Measurements from ENCODE around the gene UNC13D. TPM values are rescaled to one million over a fixed set of nuclear protein-coding genes. Genes with fewer than 3 reads are reported as not detected.

Gene UNC13D
- total and polyA plus RNA-seq, 9 of the 15 experiments (the other 6 are each of a cell fraction or from before 2014, with no cell fraction given): 0.86 to 244 (median 69.2) TPM

DNA sequence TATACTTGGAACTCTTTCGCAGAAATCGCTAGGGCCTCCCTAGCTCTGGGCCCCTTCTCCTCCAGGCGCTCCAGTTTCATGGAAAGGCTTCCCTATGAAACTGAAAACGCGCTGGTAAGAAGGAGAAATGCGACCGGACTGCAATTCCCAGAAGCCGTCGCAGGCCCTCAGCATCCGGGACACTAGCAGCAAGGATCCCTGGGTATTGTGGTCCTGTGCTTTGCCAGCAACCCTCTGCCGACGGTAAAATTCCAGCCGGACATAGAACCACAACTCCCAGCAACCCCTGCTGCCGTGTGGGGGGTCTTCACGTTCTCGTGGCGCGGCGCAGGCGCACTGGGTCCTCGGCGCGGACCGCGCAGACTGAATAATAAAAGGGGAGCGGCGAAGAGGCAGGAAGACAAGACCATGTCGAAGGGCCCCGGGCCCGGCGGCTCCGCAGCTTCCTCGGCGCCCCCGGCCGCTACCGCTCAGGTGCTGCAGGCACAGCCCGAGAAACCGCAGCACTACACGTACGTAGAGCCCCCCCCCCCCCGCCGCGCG is 59.7 kb downstream of the UNC13D start, which contains the start of gene UNK (continued):
- peak in 1 of 2 experiments; percentile 90; a peak in 2 of 4 replicates for TF ChIP-seq MAZ (CRISPR knock-in tag; conservative IDR thresholded peaks at IDR 0.05 in 1 of 2, IDR thresholded peaks at IDR 0.05 in 1 of 2)
- no peak for TF ChIP-seq RBM14 (IDR thresholded peaks at IDR 0.05; ENCODE audit: borderline replicate concordance, insufficient read depth, low read depth, low read length)
- no peak for TF ChIP-seq HBP1 (CRISPR knock-in tag; IDR thresholded peaks at IDR 0.05)
- TF ChIP-seq ZFP36 (IDR thresholded peaks at IDR 0.05; ENCODE audit: low read depth, low read length, partially characterized antibody): no peak
- TF ChIP-seq FIP1L1 (IDR thresholded peaks at IDR 0.05; ENCODE audit: low read depth, low read length, poor library complexity, severe bottlenecking): peak; percentile 75
- no peak for TF ChIP-seq ZNF224 (CRISPR knock-in tag; IDR thresholded peaks at IDR 0.05)
- no peak for TF ChIP-seq TRIM28 (IDR thresholded peaks at IDR 0.05)
- no peak for TF ChIP-seq GTF2A2 (tag; IDR thresholded peaks at IDR 0.05)
- TF ChIP-seq POU5F1 (IDR thresholded peaks at IDR 0.05; ENCODE audit: borderline replicate concordance, low read depth, low read length, partially characterized antibody): peak; percentile 95
- TF ChIP-seq FOXA3 (CRISPR knock-in tag; conservative IDR thresholded peaks at IDR 0.05 in 1 of 2, IDR thresholded peaks at IDR 0.05 in 1 of 2): peak in 1 of 2 experiments; percentile 42; a peak in 1 of 4 replicates
- TF ChIP-seq RBM15 (IDR thresholded peaks at IDR 0.05; ENCODE audit: insufficient read depth, low read length): no peak
- TF ChIP-seq KLF10 (CRISPR knock-in tag; IDR thresholded peaks at IDR 0.05): no peak
- TF ChIP-seq, protein P1, sequence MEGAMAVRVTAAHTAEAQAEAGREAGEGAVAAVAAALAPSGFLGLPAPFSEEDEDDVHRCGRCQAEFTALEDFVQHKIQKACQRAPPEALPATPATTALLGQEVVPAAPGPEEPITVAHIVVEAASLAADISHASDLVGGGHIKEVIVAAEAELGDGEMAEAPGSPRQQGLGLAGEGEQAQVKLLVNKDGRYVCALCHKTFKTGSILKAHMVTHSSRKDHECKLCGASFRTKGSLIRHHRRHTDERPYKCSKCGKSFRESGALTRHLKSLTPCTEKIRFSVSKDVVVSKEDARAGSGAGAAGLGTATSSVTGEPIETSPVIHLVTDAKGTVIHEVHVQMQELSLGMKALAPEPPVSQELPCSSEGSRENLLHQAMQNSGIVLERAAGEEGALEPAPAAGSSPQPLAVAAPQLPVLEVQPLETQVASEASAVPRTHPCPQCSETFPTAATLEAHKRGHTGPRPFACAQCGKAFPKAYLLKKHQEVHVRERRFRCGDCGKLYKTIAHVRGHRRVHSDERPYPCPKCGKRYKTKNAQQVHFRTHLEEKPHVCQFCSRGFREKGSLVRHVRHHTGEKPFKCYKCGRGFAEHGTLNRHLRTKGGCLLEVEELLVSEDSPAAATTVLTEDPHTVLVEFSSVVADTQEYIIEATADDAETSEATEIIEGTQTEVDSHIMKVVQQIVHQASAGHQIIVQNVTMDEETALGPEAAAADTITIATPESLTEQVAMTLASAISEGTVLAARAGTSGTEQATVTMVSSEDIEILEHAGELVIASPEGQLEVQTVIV (CRISPR knock-in tag; IDR thresholded peaks at IDR 0.05; ENCODE audit: borderline replicate concordance): no peak
- no peak for TF ChIP-seq PRMT5 (CRISPR knock-in tag; IDR thresholded peaks at IDR 0.05)
- no peak for TF ChIP-seq CHCHD3 (CRISPR knock-in tag; IDR thresholded peaks at IDR 0.05)
- TF ChIP-seq MCM5 (IDR thresholded peaks at IDR 0.05; ENCODE audit: low read depth): no peak
- no peak for TF ChIP-seq LCOR (CRISPR knock-in tag; IDR thresholded peaks at IDR 0.05)
- TF ChIP-seq CGGBP1 (CRISPR knock-in tag; IDR thresholded peaks at IDR 0.05): no peak
- TF ChIP-seq, protein P2, sequence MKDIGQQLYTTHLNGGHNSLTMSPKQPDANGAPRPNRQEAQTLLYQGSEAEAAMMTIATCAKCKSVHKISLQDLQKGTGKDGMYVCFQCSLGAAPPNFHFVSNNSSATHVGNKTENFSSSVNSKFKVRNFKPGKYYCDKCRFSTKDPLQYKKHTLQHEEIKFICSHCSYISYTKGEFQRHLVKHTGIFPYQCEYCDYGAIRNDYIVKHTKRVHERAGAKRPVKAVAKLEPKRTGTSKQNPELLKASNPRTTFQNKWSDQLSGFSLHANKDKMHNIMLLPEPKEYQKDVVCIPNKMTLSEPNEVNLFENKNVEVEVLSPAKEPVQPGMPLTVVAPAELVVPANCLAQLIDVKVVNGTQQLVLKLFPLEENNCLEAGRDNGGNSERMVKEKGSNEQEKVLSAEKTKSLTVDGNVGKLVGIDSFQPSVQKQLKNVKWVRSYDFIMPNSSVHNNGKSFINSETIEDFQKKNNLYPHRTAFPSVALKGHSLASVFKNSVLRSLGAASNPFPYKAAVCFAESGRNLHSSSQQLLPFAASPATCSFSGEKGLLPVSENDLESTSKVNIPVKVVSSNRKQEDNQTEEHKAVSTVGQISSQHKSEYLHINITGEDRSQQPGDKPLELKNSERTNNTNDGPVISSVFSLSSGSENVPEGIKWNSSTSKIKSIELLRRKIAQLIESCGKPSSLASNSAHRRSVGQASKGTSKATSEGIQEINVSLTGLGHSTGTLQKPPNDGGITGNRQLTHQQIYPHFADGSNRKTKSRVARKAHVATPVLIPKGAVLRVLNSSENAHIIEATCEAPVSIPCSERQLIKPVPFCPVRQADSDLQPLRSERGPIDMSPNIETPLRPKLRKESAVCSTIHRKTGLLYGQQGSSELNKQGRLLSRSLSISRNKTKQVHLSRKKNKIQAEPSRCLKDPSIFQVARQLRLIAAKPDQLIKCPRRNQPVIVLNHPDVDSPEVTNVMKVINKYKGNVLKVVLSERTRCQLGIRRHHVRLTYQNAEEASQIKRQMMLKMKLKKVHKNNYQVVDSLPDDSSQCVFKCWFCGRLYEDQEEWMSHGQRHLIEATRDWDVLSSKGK (CRISPR knock-in tag; IDR thresholded peaks at IDR 0.05): no peak
